WERI-Rb-1 (cell line): ENCODE data around the gene SYCP2.
A peak's percentile ranks its signal among the peaks of the same experiment; 100 is the strongest.

Experiments
- DNase-seq: peaks from one replicate; pipeline ENCODE4 v3.0.0-alpha.2; 2020
- H3K27ac ChIP-seq: fragments of 250-450 bp; sonication (Bioruptor Pico); 2 replicates; pipeline ENCODE4 v1.5.1; 2020; ENCODE audit warnings: mild to moderate bottlenecking, moderate library complexity
- H3K27me3 ChIP-seq: fragments of 250-450 bp; sonication (Bioruptor Pico); 2 replicates; pipeline ENCODE4 v1.5.1; 2021; ENCODE audit warnings: mild to moderate bottlenecking, low read depth, moderate library complexity; ENCODE audit not compliant: insufficient read depth, severe bottlenecking
- H3K36me3 ChIP-seq: fragments of 250-450 bp; sonication (Bioruptor Pico); 2 replicates; pipeline ENCODE4 v1.5.1; 2020; ENCODE audit warnings: mild to moderate bottlenecking, moderate library complexity
- H3K4me3 ChIP-seq: 2 replicates; pipeline ENCODE4 v1.5.1; 2011; ENCODE audit warnings: low read depth, mild to moderate bottlenecking, control low read depth, low read length
- H3K9me3 ChIP-seq: fragments of 250-450 bp; sonication (Bioruptor Pico); 2 replicates; pipeline ENCODE4 v1.5.1; 2021; ENCODE audit warnings: mild to moderate bottlenecking, moderate library complexity; ENCODE audit not compliant: severe bottlenecking
- TF ChIP-seq, protein P1 (sequence below): IDR thresholded peaks from 2 replicates; pipeline ENCODE4 v1.5.1; 2011; ENCODE audit warnings: low read depth, mild to moderate bottlenecking, control low read depth, inconsistent platforms, low read length

Gene SYCP2, protein sequence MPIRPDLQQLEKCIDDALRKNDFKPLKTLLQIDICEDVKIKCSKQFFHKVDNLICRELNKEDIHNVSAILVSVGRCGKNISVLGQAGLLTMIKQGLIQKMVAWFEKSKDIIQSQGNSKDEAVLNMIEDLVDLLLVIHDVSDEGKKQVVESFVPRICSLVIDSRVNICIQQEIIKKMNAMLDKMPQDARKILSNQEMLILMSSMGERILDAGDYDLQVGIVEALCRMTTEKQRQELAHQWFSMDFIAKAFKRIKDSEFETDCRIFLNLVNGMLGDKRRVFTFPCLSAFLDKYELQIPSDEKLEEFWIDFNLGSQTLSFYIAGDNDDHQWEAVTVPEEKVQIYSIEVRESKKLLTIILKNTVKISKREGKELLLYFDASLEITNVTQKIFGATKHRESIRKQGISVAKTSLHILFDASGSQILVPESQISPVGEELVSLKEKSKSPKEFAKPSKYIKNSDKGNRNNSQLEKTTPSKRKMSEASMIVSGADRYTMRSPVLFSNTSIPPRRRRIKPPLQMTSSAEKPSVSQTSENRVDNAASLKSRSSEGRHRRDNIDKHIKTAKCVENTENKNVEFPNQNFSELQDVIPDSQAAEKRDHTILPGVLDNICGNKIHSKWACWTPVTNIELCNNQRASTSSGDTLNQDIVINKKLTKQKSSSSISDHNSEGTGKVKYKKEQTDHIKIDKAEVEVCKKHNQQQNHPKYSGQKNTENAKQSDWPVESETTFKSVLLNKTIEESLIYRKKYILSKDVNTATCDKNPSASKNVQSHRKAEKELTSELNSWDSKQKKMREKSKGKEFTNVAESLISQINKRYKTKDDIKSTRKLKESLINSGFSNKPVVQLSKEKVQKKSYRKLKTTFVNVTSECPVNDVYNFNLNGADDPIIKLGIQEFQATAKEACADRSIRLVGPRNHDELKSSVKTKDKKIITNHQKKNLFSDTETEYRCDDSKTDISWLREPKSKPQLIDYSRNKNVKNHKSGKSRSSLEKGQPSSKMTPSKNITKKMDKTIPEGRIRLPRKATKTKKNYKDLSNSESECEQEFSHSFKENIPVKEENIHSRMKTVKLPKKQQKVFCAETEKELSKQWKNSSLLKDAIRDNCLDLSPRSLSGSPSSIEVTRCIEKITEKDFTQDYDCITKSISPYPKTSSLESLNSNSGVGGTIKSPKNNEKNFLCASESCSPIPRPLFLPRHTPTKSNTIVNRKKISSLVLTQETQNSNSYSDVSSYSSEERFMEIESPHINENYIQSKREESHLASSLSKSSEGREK (N-terminal part only)

DNA sequence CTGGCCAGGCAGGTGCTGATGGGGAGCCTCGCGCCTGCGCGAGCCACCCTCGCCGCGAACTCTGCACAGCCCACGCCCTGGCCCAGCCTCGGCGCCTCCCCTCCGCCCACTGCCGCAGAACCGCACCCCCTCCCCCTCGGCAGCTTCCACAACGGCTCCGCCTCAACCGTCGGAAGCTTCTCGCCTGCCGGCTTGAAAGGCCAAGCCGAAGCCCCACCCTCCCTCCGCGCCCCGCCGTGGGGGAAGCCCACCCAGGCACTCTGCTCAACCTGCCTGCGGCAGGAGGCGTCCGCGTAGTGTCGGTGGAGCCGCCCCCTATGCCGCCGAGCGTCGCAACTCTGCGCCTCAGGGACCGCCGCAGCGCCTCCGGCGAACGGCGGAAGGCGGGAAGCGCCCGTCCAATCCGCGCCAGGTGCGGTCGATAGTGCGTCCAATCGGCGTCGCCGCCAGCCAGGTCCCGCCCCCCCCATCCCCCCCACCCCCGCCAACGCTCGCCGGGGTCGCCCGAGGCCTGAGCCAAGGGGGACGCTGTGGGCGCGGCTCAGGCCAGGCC lies at the start of gene SYCP2:
Gene SYCP2 (minus strand): TSS at position 342 of the 553 bp plus-strand sequence. CDS start 11,224 bp downstream, outside the sequence.
- Histone ChIP-seq H3K36me3 (no peaks in the 10 kb centered on the region), H3K27ac (no peak within 1 kb of the TSS), H3K4me3 (peak within 1 kb of the TSS; percentile 48), H3K27me3 (no peaks in the 10 kb centered on the region), H3K9me3 (no peaks in the 10 kb centered on the region)
- no peak for DNase-seq
- TF ChIP-seq, protein P1, sequence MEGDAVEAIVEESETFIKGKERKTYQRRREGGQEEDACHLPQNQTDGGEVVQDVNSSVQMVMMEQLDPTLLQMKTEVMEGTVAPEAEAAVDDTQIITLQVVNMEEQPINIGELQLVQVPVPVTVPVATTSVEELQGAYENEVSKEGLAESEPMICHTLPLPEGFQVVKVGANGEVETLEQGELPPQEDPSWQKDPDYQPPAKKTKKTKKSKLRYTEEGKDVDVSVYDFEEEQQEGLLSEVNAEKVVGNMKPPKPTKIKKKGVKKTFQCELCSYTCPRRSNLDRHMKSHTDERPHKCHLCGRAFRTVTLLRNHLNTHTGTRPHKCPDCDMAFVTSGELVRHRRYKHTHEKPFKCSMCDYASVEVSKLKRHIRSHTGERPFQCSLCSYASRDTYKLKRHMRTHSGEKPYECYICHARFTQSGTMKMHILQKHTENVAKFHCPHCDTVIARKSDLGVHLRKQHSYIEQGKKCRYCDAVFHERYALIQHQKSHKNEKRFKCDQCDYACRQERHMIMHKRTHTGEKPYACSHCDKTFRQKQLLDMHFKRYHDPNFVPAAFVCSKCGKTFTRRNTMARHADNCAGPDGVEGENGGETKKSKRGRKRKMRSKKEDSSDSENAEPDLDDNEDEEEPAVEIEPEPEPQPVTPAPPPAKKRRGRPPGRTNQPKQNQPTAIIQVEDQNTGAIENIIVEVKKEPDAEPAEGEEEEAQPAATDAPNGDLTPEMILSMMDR = no peak

DNA sequence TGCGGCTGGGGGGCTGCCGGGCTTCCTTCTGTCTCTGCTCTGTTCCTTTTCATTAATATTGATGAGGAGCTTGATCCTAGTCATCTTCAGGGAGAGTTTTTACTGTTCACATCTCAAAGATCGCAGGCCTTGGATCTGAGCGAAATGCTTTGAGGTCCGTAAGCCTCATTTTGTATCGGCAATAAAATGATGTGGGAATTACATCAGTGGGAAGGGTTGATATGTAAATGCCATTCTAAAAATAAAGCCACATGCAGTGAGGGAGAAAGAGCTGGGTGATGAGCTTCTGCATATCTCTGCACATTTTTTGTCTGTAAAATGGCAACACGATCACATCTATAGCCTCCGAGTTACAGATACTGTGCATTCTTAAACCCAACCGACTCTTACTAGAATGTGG lies 49.6 kb upstream of the SYCP2 start:
- Histone ChIP-seq H3K36me3 (no peaks in the 10 kb centered on the region), H3K4me3 (no peak overlapping the region), H3K27me3 (no peaks in the 10 kb centered on the region), H3K27ac (no peak overlapping the region), H3K9me3 (no peaks in the 10 kb centered on the region)
- TF ChIP-seq, protein P1 = no peak
- no peak for DNase-seq

- no peak overlapping the region for H3K27ac ChIP-seq
- H3K4me3 ChIP-seq = no peak overlapping the region
- H3K27me3 ChIP-seq = no peaks in the 10 kb centered on the region
- no peak for DNase-seq
- H3K9me3 ChIP-seq = peaks cover 3% of the 10 kb centered on the region
- no peaks in the 10 kb centered on the region for H3K36me3 ChIP-seq
- TF ChIP-seq, protein P1 = no peak
Measured at GRCh38 chr20:59977086-59977485, 43.6 kb upstream of the SYCP2 start.

- Histone ChIP-seq H3K9me3 (peaks cover 3% of the 10 kb centered on the region), H3K27ac (no peak overlapping the region), H3K4me3 (no peak overlapping the region), H3K36me3 (no peaks in the 10 kb centered on the region), H3K27me3 (no peaks in the 10 kb centered on the region)
- TF ChIP-seq, protein P1 = no peak
- DNase-seq = no peak
Measured at GRCh38 chr20:59976156-59976782, 42.8 kb upstream of the SYCP2 start.
